ENCODE data around the gene FECH.

The FECH gene

GRCh38 chr18:57569133-57569532 is 17.4 kb downstream of the FECH start:
- no peak overlapping the region for H3K9ac ChIP-seq (ENCODE audit: low read depth, low read length)
- H3K4me2 ChIP-seq (ENCODE audit: insufficient read depth, low read length): no peak overlapping the region
- no peak overlapping the region for H3K27ac ChIP-seq (ENCODE audit: low read length)
- H3K4me1 ChIP-seq (ENCODE audit: insufficient read depth, low read length): no peaks in the 10 kb centered on the region
- TF ChIP-seq EZH2 (IDR thresholded peaks at IDR 0.05; ENCODE audit: borderline replicate concordance, low read depth, low read length, severe bottlenecking) (no peak), CTCF (IDR thresholded peaks at IDR 0.05; ENCODE audit: borderline replicate concordance, extremely low read depth, low read length, poor library complexity, severe bottlenecking) (no peak)
- H3K4me3 ChIP-seq (ENCODE audit: low read depth in 1 of 2, low read length in 2 of 2): no peak overlapping the region
- ATAC-seq (ENCODE audit: insufficient read depth, low read depth): no peak
- DNase-seq: no peak
- H3K36me3 ChIP-seq (ENCODE audit: insufficient read depth, low read length): peaks cover 76% of the 10 kb centered on the region
- no peaks in the 10 kb centered on the region for H3K79me2 ChIP-seq (ENCODE audit: insufficient read depth, low read length)
- no peaks in the 10 kb centered on the region for H4K20me1 ChIP-seq (ENCODE audit: insufficient read depth, low read length)
- H3K27me3 ChIP-seq (ENCODE audit: insufficient read depth, low read length, poor library complexity): no peaks in the 10 kb centered on the region
- H2AFZ ChIP-seq (ENCODE audit: low read depth, low read length): no peak overlapping the region
- no peaks in the 10 kb centered on the region for H3K9me3 ChIP-seq (ENCODE audit: insufficient read depth, low read length, severe bottlenecking)

- peak; percentile 82 for TF ChIP-seq CTCF (IDR thresholded peaks at IDR 0.05; ENCODE audit: borderline replicate concordance, extremely low read depth, low read length, poor library complexity, severe bottlenecking)
- no peak for TF ChIP-seq EZH2 (IDR thresholded peaks at IDR 0.05; ENCODE audit: borderline replicate concordance, low read depth, low read length, severe bottlenecking)
- Histone ChIP-seq H3K27me3 (ENCODE audit: insufficient read depth, low read length, poor library complexity) (no peaks in the 10 kb centered on the region), H3K27ac (ENCODE audit: low read length) (no peak overlapping the region), H3K79me2 (ENCODE audit: insufficient read depth, low read length) (no peaks in the 10 kb centered on the region), H3K36me3 (ENCODE audit: insufficient read depth, low read length) (peaks cover 52% of the 10 kb centered on the region), H3K4me1 (ENCODE audit: insufficient read depth, low read length) (no peaks in the 10 kb centered on the region), H4K20me1 (ENCODE audit: insufficient read depth, low read length) (no peaks in the 10 kb centered on the region), H3K4me3 (ENCODE audit: low read depth in 1 of 2, low read length in 2 of 2) (no peak overlapping the region), H2AFZ (ENCODE audit: low read depth, low read length) (no peak overlapping the region), H3K9me3 (ENCODE audit: insufficient read depth, low read length, severe bottlenecking) (no peaks in the 10 kb centered on the region), H3K4me2 (ENCODE audit: insufficient read depth, low read length) (no peak overlapping the region), H3K9ac (ENCODE audit: low read depth, low read length) (no peak overlapping the region)
- DNase-seq: peak; percentile 32
- peak; percentile 76 for ATAC-seq (ENCODE audit: insufficient read depth, low read depth)
These were observed 24.6 kb downstream of the FECH start for GRCh38 chr18:57561728-57562423.

- no peaks in the 10 kb centered on the region for H3K27me3 ChIP-seq (ENCODE audit: insufficient read depth, low read length, poor library complexity)
- no peaks in the 10 kb centered on the region for H3K9me3 ChIP-seq (ENCODE audit: insufficient read depth, low read length, severe bottlenecking)
- no peaks in the 10 kb centered on the region for H3K79me2 ChIP-seq (ENCODE audit: insufficient read depth, low read length)
- H4K20me1 ChIP-seq (ENCODE audit: insufficient read depth, low read length): no peaks in the 10 kb centered on the region
- H2AFZ ChIP-seq (ENCODE audit: low read depth, low read length): no peak overlapping the region
- no peaks in the 10 kb centered on the region for H3K4me1 ChIP-seq (ENCODE audit: insufficient read depth, low read length)
- TF ChIP-seq EZH2 (IDR thresholded peaks at IDR 0.05; ENCODE audit: borderline replicate concordance, low read depth, low read length, severe bottlenecking): no peak
- TF ChIP-seq CTCF (IDR thresholded peaks at IDR 0.05; ENCODE audit: borderline replicate concordance, extremely low read depth, low read length, poor library complexity, severe bottlenecking): no peak
- DNase-seq: no peak
- no peak overlapping the region for H3K27ac ChIP-seq (ENCODE audit: low read length)
- no peak overlapping the region for H3K4me3 ChIP-seq (ENCODE audit: low read depth in 1 of 2, low read length in 2 of 2)
- no peak overlapping the region for H3K9ac ChIP-seq (ENCODE audit: low read depth, low read length)
- peaks cover 55% of the 10 kb centered on the region for H3K36me3 ChIP-seq (ENCODE audit: insufficient read depth, low read length)
- no peak for ATAC-seq (ENCODE audit: insufficient read depth, low read depth)
- H3K4me2 ChIP-seq (ENCODE audit: insufficient read depth, low read length): no peak overlapping the region
These were observed 25.2 kb downstream of the FECH start for GRCh38 chr18:57561261-57561660.

Measured in DND-41 (cell line).